Keratinocyte (primary cell): ENCODE results near the gene SLC16A1. TPM values are rescaled to one million over a fixed set of nuclear protein-coding genes. Genes with fewer than 3 reads are reported as not detected.
"Not testable (repeated sequence)": the region's sequence is repeated elsewhere in the genome, so short reads cannot be mapped to it uniquely, and the experiment has no call there.

Experiments
- DNase-seq: peaks from one replicate; pipeline ENCODE4 v3.0.0-alpha.2; 2011; ENCODE audit warnings: low read depth, missing footprints, low spot score
- FAIRE-seq: peaks from 2 replicates; lab custom pipeline; 2011; peaks lifted over from hg19 to GRCh38; lab: Jason Lieb, UNC
- H2AFZ ChIP-seq: 2 replicates; pipeline ENCODE4 v1.6.0; 2012; ENCODE audit warnings: low read length, control low read depth, inconsistent platforms; ENCODE audit not compliant: control insufficient read depth
- H3K27ac ChIP-seq: 2 replicates; pipeline ENCODE4 v1.5.1; 2011; ENCODE audit warnings: low read length; ENCODE audit not compliant: control insufficient read depth, insufficient read depth
- H3K27me3 ChIP-seq: 3 replicates; pipeline ENCODE4 v1.6.0; 2011; ENCODE audit warnings: low read length; ENCODE audit not compliant: control insufficient read depth, insufficient read depth; ENCODE audit errors: extremely low read depth
- H3K36me3 ChIP-seq, 2 experiments: 2 replicates in 1 of 2; 3 replicates in 1 of 2; pipeline ENCODE4 v1.5.1; 2011; ENCODE audit warnings: low read length in 2 of 2, mild to moderate bottlenecking in 1 of 2; ENCODE audit not compliant: control insufficient read depth in 2 of 2, insufficient read depth in 2 of 2; ENCODE audit errors: extremely low read depth in 1 of 2
- H3K4me1 ChIP-seq: 3 replicates; pipeline ENCODE4 v1.5.1; 2011; ENCODE audit warnings: low read length; ENCODE audit not compliant: control insufficient read depth, insufficient read depth; ENCODE audit errors: extremely low read depth
- H3K4me2 ChIP-seq: 3 replicates; pipeline ENCODE4 v1.6.0; 2011; ENCODE audit warnings: low read depth, low read length; ENCODE audit not compliant: control insufficient read depth, insufficient read depth; ENCODE audit errors: extremely low read depth
- H3K4me3 ChIP-seq, 3 experiments: fragments of 200-600 bp in 1 of 3; sonication (generic) in 1 of 3; 2 replicates in 2 of 3; 3 replicates in 1 of 3; pipeline ENCODE4 v1.5.1; 2011 to 2016; ENCODE audit warnings: low read length in 3 of 3, mild to moderate bottlenecking in 3 of 3, control low read depth in 2 of 3, inconsistent platforms in 1 of 3, low read depth in 1 of 3, mixed read lengths in 1 of 3, mixed run types in 1 of 3, moderate library complexity in 1 of 3; ENCODE audit not compliant: control insufficient read depth in 2 of 3, insufficient read depth in 2 of 3; ENCODE audit errors: extremely low read depth in 1 of 3
- H3K79me2 ChIP-seq: 2 replicates; pipeline ENCODE4 v1.6.0; 2012; ENCODE audit warnings: low read length; ENCODE audit not compliant: control insufficient read depth, insufficient read depth
- H3K9ac ChIP-seq: 3 replicates; pipeline ENCODE4 v1.6.0; 2011; ENCODE audit warnings: low read length; ENCODE audit not compliant: control insufficient read depth, insufficient read depth; ENCODE audit errors: extremely low read depth
- H3K9me1 ChIP-seq: 3 replicates; pipeline ENCODE4 v1.6.0; 2011; ENCODE audit warnings: low read length; ENCODE audit not compliant: control insufficient read depth, insufficient read depth; ENCODE audit errors: extremely low read depth
- H3K9me3 ChIP-seq: 2 replicates; pipeline ENCODE4 v1.5.1; 2012; ENCODE audit warnings: low read depth, low read length; ENCODE audit not compliant: control insufficient read depth
- H4K20me1 ChIP-seq: 3 replicates; pipeline ENCODE4 v1.6.0; 2011; ENCODE audit warnings: low read length; ENCODE audit not compliant: control insufficient read depth, insufficient read depth; ENCODE audit errors: extremely low read depth
- EZH2 ChIP-seq: IDR thresholded peaks from one replicate; pipeline ENCODE4 v1.6.1; 2012; ENCODE audit warnings: inconsistent platforms, mild to moderate bottlenecking, low read length, moderate library complexity
- dilution Hi-C: fragments of 300-500 bp; cut with MboI; formaldehyde crosslinking; loops from one replicate; pipeline ENCODE4 v1.7.0; 2020; ENCODE audit warnings: low sequenced_read_pairs; ENCODE audit not compliant: extremely low pct_ligation_motif_present
- polyA plus RNA-seq, 5 experiments: library from polyadenylated mRNA; depleted of rRNA in 3 of 5; stranded (reverse) in 3 of 5; stranded (forward) in 1 of 5; unstranded in 1 of 5; fragments of >200 nt; gene quantifications; 1 replicate in 1 of 5; 2 replicates in 3 of 5; 3 replicates in 1 of 5; pipeline versions ENCODE4 v1.2.1 to v1.2.3, GENCODE V29; 2011 to 2012; ENCODE audit warnings: missing spikeins in 2 of 5, low read depth in 1 of 5, low replicate concordance in 1 of 5
- TF ChIP-seq, protein P1 (sequence below), 3 experiments: IDR thresholded peaks in 1 of 3; conservative IDR thresholded peaks in 1 of 3; optimal IDR thresholded peaks in 1 of 3; 2 replicates in 2 of 3; 3 replicates in 1 of 3; pipeline versions ENCODE3 to v1.5.1; 2011; ENCODE audit warnings: low read length in 3 of 3, mild to moderate bottlenecking in 3 of 3, moderate library complexity in 2 of 3, control low read depth in 1 of 3, inconsistent platforms in 1 of 3; ENCODE audit not compliant: insufficient read depth in 2 of 3; ENCODE audit errors: extremely low read depth in 1 of 3

The SLC16A1 gene
- polyA plus RNA-seq, 1 donor (not counting 4 experiments of a cell fraction or from before 2014, with no cell fraction given), result 242 TPM

DNA sequence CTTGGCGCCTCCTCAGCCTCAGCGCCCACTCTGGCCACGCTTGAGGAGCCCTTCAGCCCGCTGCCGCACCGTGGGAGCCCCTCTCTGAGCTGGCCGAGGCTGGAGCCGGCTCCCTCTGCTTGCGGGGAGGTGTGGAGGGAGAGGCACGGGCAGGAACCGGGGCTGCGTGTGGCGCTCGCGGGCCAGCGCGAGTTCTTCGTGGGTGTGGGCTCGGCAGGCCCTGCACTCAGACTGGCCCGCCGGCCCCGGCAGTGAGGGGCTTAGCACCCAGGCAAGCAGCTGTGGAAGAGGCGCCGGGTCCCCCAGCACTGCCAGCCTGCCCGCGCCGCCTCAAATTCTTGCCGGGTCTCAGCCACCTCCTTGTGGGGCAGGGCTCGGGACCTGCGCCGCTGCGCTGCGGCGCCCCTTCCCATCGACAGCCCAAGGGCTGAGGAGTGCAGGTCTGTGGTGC lies 61.4 kb downstream of the SLC16A1 start:
- no peak for TF ChIP-seq EZH2
- TF ChIP-seq, protein P1, sequence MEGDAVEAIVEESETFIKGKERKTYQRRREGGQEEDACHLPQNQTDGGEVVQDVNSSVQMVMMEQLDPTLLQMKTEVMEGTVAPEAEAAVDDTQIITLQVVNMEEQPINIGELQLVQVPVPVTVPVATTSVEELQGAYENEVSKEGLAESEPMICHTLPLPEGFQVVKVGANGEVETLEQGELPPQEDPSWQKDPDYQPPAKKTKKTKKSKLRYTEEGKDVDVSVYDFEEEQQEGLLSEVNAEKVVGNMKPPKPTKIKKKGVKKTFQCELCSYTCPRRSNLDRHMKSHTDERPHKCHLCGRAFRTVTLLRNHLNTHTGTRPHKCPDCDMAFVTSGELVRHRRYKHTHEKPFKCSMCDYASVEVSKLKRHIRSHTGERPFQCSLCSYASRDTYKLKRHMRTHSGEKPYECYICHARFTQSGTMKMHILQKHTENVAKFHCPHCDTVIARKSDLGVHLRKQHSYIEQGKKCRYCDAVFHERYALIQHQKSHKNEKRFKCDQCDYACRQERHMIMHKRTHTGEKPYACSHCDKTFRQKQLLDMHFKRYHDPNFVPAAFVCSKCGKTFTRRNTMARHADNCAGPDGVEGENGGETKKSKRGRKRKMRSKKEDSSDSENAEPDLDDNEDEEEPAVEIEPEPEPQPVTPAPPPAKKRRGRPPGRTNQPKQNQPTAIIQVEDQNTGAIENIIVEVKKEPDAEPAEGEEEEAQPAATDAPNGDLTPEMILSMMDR (optimal IDR thresholded peaks at IDR 0.05 in 1 of 3, IDR thresholded peaks at IDR 0.05 in 1 of 3, conservative IDR thresholded peaks at IDR 0.05 in 1 of 3; ENCODE audit: extremely low read depth in 1 of 3, insufficient read depth in 2 of 3, low read length in 3 of 3), result no peak
- Histone ChIP-seq H3K9me1 (no peaks in the 10 kb centered on the region), H3K4me2 (no peak overlapping the region), H2AFZ (no peak overlapping the region), H3K4me1 (no peaks in the 10 kb centered on the region), H3K9me3 (no peaks in the 10 kb centered on the region), H3K4me3 (no peak overlapping the region), H3K36me3 (no peaks in the 10 kb centered on the region), H4K20me1 (no peaks in the 10 kb centered on the region), H3K79me2 (no peaks in the 10 kb centered on the region), H3K27me3 (no peaks in the 10 kb centered on the region), H3K9ac (no peak overlapping the region), H3K27ac (no peak overlapping the region)
- dilution Hi-C loops, result no loop called here
- FAIRE-seq (no peak), DNase-seq (no peak)

DNA sequence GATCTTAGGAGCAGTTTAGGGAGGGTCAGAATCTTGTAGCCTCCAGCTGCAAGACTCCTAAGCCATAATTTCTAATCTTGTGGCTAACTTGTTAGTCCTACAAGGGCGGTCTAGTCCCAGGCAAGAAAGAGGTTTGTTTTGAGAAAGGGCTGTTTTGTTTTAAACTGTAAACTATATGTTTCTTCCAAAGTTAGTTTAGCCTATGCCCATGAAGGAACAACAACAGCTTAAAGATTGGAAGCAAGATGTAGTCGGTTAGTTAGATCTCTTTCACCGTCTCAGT lies 62.0 kb downstream of the SLC16A1 start:
- dilution Hi-C loops, result no loop called here
- H3K79me2 ChIP-seq, result no peaks in the 10 kb centered on the region
- no peaks in the 10 kb centered on the region for H3K27me3 ChIP-seq
- FAIRE-seq (no peak), DNase-seq (no peak)
- TF ChIP-seq EZH2, result no peak
- no peak overlapping the region for H2AFZ ChIP-seq
- no peaks in the 10 kb centered on the region for H3K4me1 ChIP-seq
- no peak overlapping the region for H3K4me2 ChIP-seq
- H3K27ac ChIP-seq, result no peak overlapping the region
- no peaks in the 10 kb centered on the region for H3K36me3 ChIP-seq
- H3K9me1 ChIP-seq, result no peaks in the 10 kb centered on the region
- no peak overlapping the region for H3K9ac ChIP-seq
- no peaks in the 10 kb centered on the region for H3K9me3 ChIP-seq
- no peaks in the 10 kb centered on the region for H4K20me1 ChIP-seq
- no peak overlapping the region for H3K4me3 ChIP-seq

- Histone ChIP-seq H2AFZ (no peak overlapping the region), H3K36me3 (no peaks in the 10 kb centered on the region), H3K9ac (no peak overlapping the region), H3K27me3 (no peaks in the 10 kb centered on the region), H3K9me3 (no peaks in the 10 kb centered on the region), H4K20me1 (no peaks in the 10 kb centered on the region), H3K27ac (no peak overlapping the region), H3K4me3 (no peak overlapping the region), H3K4me1 (no peaks in the 10 kb centered on the region), H3K79me2 (no peaks in the 10 kb centered on the region), H3K9me1 (no peaks in the 10 kb centered on the region), H3K4me2 (no peak overlapping the region)
- TF ChIP-seq, protein P1 (optimal IDR thresholded peaks at IDR 0.05 in 1 of 3, IDR thresholded peaks at IDR 0.05 in 1 of 3, conservative IDR thresholded peaks at IDR 0.05 in 1 of 3; ENCODE audit: extremely low read depth in 1 of 3, insufficient read depth in 2 of 3, low read length in 3 of 3), result no peak
- no peak for TF ChIP-seq EZH2
- dilution Hi-C loops, result no loop called here
- DNase-seq (no peak), FAIRE-seq (no peak)
Measured at GRCh38 chr1:112893288-112894009, 62.5 kb downstream of the SLC16A1 start.

DNA sequence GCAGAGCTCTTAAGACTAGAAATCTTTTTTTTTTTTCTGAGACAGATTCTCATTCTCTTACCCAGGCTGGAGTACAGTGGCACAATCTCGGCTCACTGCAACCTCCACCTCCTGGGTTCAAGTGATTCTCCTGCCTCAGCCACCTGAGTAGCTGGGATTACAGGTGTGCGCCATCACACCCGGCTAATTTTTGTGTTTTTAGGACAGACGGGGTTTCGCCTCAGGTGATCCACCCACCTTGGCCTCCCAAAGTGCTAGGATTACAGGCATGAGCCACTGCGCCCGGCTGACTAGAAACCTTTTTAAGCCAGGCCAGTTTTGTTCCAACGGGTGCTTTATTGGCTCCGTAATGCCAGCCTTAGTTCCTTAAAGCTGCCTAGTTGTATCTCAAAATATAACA lies 66.1 kb downstream of the SLC16A1 start:
- dilution Hi-C loops, DNase-seq, H3K4me2 ChIP-seq, H4K20me1 ChIP-seq, H3K27me3 ChIP-seq, H3K79me2 ChIP-seq, H3K36me3 ChIP-seq, H3K27ac ChIP-seq, H2AFZ ChIP-seq, H3K9me3 ChIP-seq, FAIRE-seq, H3K9me1 ChIP-seq, H3K9ac ChIP-seq, H3K4me3 ChIP-seq, H3K4me1 ChIP-seq: not testable (repeated sequence)
